Trophoblast cell (in vitro differentiated cells and primary cell): ENCODE data around the gene CRYBG2.

ENCODE experiments used
- DNase-seq, 2 donors: peaks; one replicate each; pipeline ENCODE4 v3.0.0-alpha.2; 2016
- H2AFZ ChIP-seq: 2 replicates; pipeline ENCODE4 v1.6.1; 2013; ENCODE audit warnings: low read length, moderate library complexity, mild to moderate bottlenecking; ENCODE audit not compliant: insufficient read depth, poor library complexity
- H2AK5ac ChIP-seq: 2 replicates; pipeline ENCODE4 v1.6.1; 2013; ENCODE audit warnings: mild to moderate bottlenecking, low read length
- H2BK120ac ChIP-seq: 2 replicates; pipeline ENCODE4 v1.6.1; 2013; ENCODE audit warnings: low read length, mild to moderate bottlenecking, moderate library complexity; ENCODE audit not compliant: insufficient read depth, poor library complexity
- H2BK12ac ChIP-seq: 2 replicates; pipeline ENCODE4 v1.6.1; 2013; ENCODE audit warnings: mild to moderate bottlenecking, low read length, moderate library complexity
- H2BK5ac ChIP-seq: 2 replicates; pipeline ENCODE4 v1.6.1; 2013; ENCODE audit warnings: low read length, low read depth, moderate library complexity, mild to moderate bottlenecking; ENCODE audit not compliant: poor library complexity
- H3K14ac ChIP-seq: 2 replicates; pipeline ENCODE4 v1.6.1; 2013; ENCODE audit warnings: mild to moderate bottlenecking, low read length
- H3K18ac ChIP-seq: 2 replicates; pipeline ENCODE4 v1.6.1; 2013; ENCODE audit warnings: mild to moderate bottlenecking, low read length
- H3K23ac ChIP-seq: 2 replicates; pipeline ENCODE4 v1.6.1; 2013; ENCODE audit warnings: low read length
- H3K27ac ChIP-seq: 2 replicates; pipeline ENCODE4 v1.5.1; 2013; ENCODE audit warnings: low read depth, mild to moderate bottlenecking, inconsistent platforms, low read length, moderate library complexity
- H3K27me3 ChIP-seq: 2 replicates; pipeline ENCODE4 v1.6.1; 2013; ENCODE audit warnings: inconsistent platforms, mild to moderate bottlenecking, low read length, moderate library complexity; ENCODE audit not compliant: insufficient read depth
- H3K36me3 ChIP-seq, 2 experiments: 1 replicate in 1 of 2; 2 replicates in 1 of 2; pipeline ENCODE4 v1.6.1; 2013; ENCODE audit warnings: low read length in 2 of 2, mild to moderate bottlenecking in 2 of 2, moderate library complexity in 1 of 2; ENCODE audit not compliant: insufficient read depth in 2 of 2, control insufficient read depth in 1 of 2
- H3K4ac ChIP-seq: 2 replicates; pipeline ENCODE4 v1.6.1; 2013; ENCODE audit warnings: low read depth, mild to moderate bottlenecking, low read length, moderate library complexity
- H3K4me1 ChIP-seq, 2 experiments: 1 replicate in 1 of 2; 2 replicates in 1 of 2; pipeline ENCODE4 v1.6.1; 2013; ENCODE audit warnings: low read length in 2 of 2, mild to moderate bottlenecking in 2 of 2, moderate library complexity in 1 of 2; ENCODE audit not compliant: insufficient read depth in 2 of 2, control insufficient read depth in 1 of 2
- H3K4me2 ChIP-seq: 2 replicates; pipeline ENCODE4 v1.6.1; 2013; ENCODE audit warnings: inconsistent platforms, mild to moderate bottlenecking, low read length, moderate library complexity
- H3K4me3 ChIP-seq: 2 replicates; pipeline ENCODE4 v1.5.1; 2013; ENCODE audit warnings: mild to moderate bottlenecking, low read depth, low read length, inconsistent platforms
- H3K79me1 ChIP-seq: one replicate; pipeline ENCODE4 v1.6.1; 2013; ENCODE audit warnings: low read length
- H3K79me2 ChIP-seq: 2 replicates; pipeline ENCODE4 v1.6.1; 2013; ENCODE audit warnings: low read length, mild to moderate bottlenecking; ENCODE audit not compliant: control insufficient read depth, insufficient read depth, poor library complexity
- H3K9ac ChIP-seq: 2 replicates; pipeline ENCODE4 v1.6.1; 2013; ENCODE audit warnings: mild to moderate bottlenecking, low read length
- H3K9me3 ChIP-seq: 2 replicates; pipeline ENCODE4 v1.6.1; 2013; ENCODE audit warnings: low read depth, mild to moderate bottlenecking, control low read depth, inconsistent platforms, low read length; ENCODE audit not compliant: insufficient read depth
- H4K12ac ChIP-seq: 2 replicates; pipeline ENCODE4 v1.6.1; 2013; ENCODE audit warnings: low read depth, mild to moderate bottlenecking, low read length, moderate library complexity
- H4K8ac ChIP-seq: 2 replicates; pipeline ENCODE4 v1.6.1; 2013; ENCODE audit warnings: low read depth, mild to moderate bottlenecking, low read length, moderate library complexity
- H4K91ac ChIP-seq: one replicate; pipeline ENCODE4 v1.6.1; 2013; ENCODE audit warnings: low read depth, mild to moderate bottlenecking, low read length, moderate library complexity
- WGBS: extraction: QIAGEN DNeasy Blood & Tissue Kit; methylation state at CpG from one replicate; pipeline ENCODE4 v1.1.7; 2013; ENCODE audit warnings: missing lambda C conversion rate; ENCODE audit not compliant: insufficient read length, insufficient coverage; ENCODE audit errors: extremely low coverage; 5-methylcytosine and 5-hydroxymethylcytosine counted together

Gene CRYBG2

DNA sequence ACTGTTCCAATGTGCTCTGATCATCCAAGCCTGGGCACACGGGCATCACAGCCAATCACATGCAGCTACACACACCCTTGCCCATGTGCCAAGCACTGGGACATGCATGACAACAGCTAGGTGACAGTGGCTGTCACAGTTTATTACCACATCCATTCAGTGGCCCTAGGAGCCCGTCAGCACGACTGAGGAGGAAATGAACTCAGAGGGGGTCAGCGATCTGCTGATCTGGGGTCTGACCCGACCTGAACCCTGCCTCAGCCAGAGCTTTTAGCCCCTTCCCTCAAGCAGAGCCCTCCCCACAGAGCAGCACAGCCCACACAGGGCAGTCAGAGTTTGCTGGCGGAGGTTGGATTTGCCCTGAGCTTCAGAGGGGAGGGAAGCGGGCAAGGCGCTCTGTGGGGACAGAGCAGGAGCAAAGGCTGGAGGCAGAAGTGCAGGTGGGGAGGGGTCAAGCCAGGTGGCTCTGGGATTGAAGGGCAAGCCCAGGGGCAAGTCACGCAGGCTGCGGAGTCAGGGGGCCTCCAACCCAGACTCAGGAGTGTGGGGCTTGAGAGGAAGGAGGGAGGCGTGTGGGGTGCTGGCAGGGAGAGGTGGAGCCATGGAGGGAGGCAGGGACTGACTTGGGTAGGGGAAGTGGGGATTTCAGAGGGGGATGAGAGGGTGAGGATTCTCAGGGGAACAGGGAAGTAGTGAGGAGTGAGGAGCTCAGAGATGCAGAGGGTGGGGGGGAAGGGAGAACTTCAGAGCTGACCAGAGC is 63.6 kb downstream of the CRYBG2 start:
- H2AFZ ChIP-seq = no peak overlapping the region
- H3K14ac ChIP-seq = no peak overlapping the region
- H3K4me1 ChIP-seq = peaks cover 4 to 7% of the 10 kb centered on the region in 2 experiments
- H2BK5ac ChIP-seq = no peak overlapping the region
- WGBS = no CpG with 5 or more reads among the region's 11 CpGs
- no peak overlapping the region for H3K9ac ChIP-seq
- H4K12ac ChIP-seq = no peak overlapping the region
- H3K9me3 ChIP-seq = no peaks in the 10 kb centered on the region
- no peak overlapping the region for H3K4ac ChIP-seq
- H3K79me1 ChIP-seq = no peaks in the 10 kb centered on the region
- no peaks in the 10 kb centered on the region for H3K36me3 ChIP-seq
- H2BK120ac ChIP-seq = no peak overlapping the region
- no peaks in the 10 kb centered on the region for H3K27me3 ChIP-seq
- H3K23ac ChIP-seq = no peak overlapping the region
- no peaks in the 10 kb centered on the region for H3K79me2 ChIP-seq
- no peak overlapping the region for H4K8ac ChIP-seq
- H2BK12ac ChIP-seq = no peak overlapping the region
- no peak overlapping the region for H3K18ac ChIP-seq
- no peak overlapping the region for H3K4me2 ChIP-seq
- no peak for DNase-seq
- H2AK5ac ChIP-seq = no peak overlapping the region
- H3K27ac ChIP-seq = no peak overlapping the region
- no peak overlapping the region for H4K91ac ChIP-seq
- no peak overlapping the region for H3K4me3 ChIP-seq

- Histone ChIP-seq H3K18ac (no peak overlapping the region), H4K12ac (no peak overlapping the region), H3K9ac (no peak overlapping the region), H3K14ac (no peak overlapping the region), H4K8ac (no peak overlapping the region), H2BK12ac (no peak overlapping the region), H3K79me2 (no peaks in the 10 kb centered on the region), H3K4me2 (no peak overlapping the region), H3K36me3 (peaks cover 0 to 5% of the 10 kb centered on the region in 2 experiments), H3K27me3 (no peaks in the 10 kb centered on the region), H2AK5ac (no peak overlapping the region), H3K79me1 (no peaks in the 10 kb centered on the region), H3K9me3 (no peaks in the 10 kb centered on the region), H3K23ac (no peak overlapping the region), H3K4ac (no peak overlapping the region), H2BK120ac (no peak overlapping the region), H3K4me3 (no peak overlapping the region), H3K27ac (no peak overlapping the region), H2BK5ac (no peak overlapping the region), H3K4me1 (peaks cover 4 to 10% of the 10 kb centered on the region in 2 experiments), H4K91ac (no peak overlapping the region), H2AFZ (no peak overlapping the region)
- DNase-seq = no peak
- no CpG with 5 or more reads among the region's 21 CpGs for WGBS
Measured at GRCh38 chr1:26289158-26290059, 64.5 kb downstream of the CRYBG2 start.

- no peak overlapping the region for H3K9ac ChIP-seq
- H3K4me3 ChIP-seq = no peak overlapping the region
- no peaks in the 10 kb centered on the region for H3K27me3 ChIP-seq
- no peak overlapping the region for H3K18ac ChIP-seq
- H3K4me2 ChIP-seq = no peak overlapping the region
- no peak overlapping the region for H2AK5ac ChIP-seq
- H3K27ac ChIP-seq = no peak overlapping the region
- no peak overlapping the region for H3K14ac ChIP-seq
- H3K79me2 ChIP-seq = no peaks in the 10 kb centered on the region
- H2BK12ac ChIP-seq = no peak overlapping the region
- H3K9me3 ChIP-seq = peaks cover 2% of the 10 kb centered on the region
- H3K4ac ChIP-seq = no peak overlapping the region
- no peak for DNase-seq
- no peak overlapping the region for H4K91ac ChIP-seq
- H2AFZ ChIP-seq = no peak overlapping the region
- H4K8ac ChIP-seq = no peak overlapping the region
- H3K4me1 ChIP-seq = peaks cover 4 to 10% of the 10 kb centered on the region in 2 experiments
- H3K36me3 ChIP-seq = peaks cover 0 to 7% of the 10 kb centered on the region in 2 experiments
- no peaks in the 10 kb centered on the region for H3K79me1 ChIP-seq
- no peak overlapping the region for H2BK5ac ChIP-seq
- no peak overlapping the region for H4K12ac ChIP-seq
- no peak overlapping the region for H2BK120ac ChIP-seq
- no CpG with 5 or more reads among the region's 5 CpGs for WGBS
- no peak overlapping the region for H3K23ac ChIP-seq
Measured at GRCh38 chr1:26288311-26288941, 65.5 kb downstream of the CRYBG2 start.

GRCh38 chr1:26287811-26288210 is 66.1 kb downstream of the CRYBG2 start:
- Histone ChIP-seq H4K12ac (no peak overlapping the region), H3K79me1 (no peaks in the 10 kb centered on the region), H3K4me1 (peaks cover 4 to 10% of the 10 kb centered on the region in 2 experiments), H3K23ac (no peak overlapping the region), H3K14ac (no peak overlapping the region), H3K9me3 (peaks cover 2% of the 10 kb centered on the region), H3K18ac (no peak overlapping the region), H3K27me3 (no peaks in the 10 kb centered on the region), H2BK120ac (no peak overlapping the region), H2AFZ (no peak overlapping the region), H3K4ac (no peak overlapping the region), H2AK5ac (no peak overlapping the region), H3K9ac (no peak overlapping the region), H2BK5ac (no peak overlapping the region), H2BK12ac (no peak overlapping the region), H3K27ac (no peak overlapping the region), H3K4me2 (no peak overlapping the region), H4K91ac (no peak overlapping the region), H3K4me3 (no peak overlapping the region), H3K36me3 (peaks cover under 1 to 9% of the 10 kb centered on the region in 2 experiments), H4K8ac (no peak overlapping the region), H3K79me2 (no peaks in the 10 kb centered on the region)
- no CpG with 5 or more reads among the region's 5 CpGs for WGBS
- DNase-seq = no peak
